ENCODE results near the gene PTPN22. TPM values are rescaled to one million over a fixed set of nuclear protein-coding genes. Genes with fewer than 3 reads are reported as not detected.

The PTPN22 gene
- total RNA-seq, 2 experiments from 2014 or later = 27.5 to 53.5 TPM

DNA sequence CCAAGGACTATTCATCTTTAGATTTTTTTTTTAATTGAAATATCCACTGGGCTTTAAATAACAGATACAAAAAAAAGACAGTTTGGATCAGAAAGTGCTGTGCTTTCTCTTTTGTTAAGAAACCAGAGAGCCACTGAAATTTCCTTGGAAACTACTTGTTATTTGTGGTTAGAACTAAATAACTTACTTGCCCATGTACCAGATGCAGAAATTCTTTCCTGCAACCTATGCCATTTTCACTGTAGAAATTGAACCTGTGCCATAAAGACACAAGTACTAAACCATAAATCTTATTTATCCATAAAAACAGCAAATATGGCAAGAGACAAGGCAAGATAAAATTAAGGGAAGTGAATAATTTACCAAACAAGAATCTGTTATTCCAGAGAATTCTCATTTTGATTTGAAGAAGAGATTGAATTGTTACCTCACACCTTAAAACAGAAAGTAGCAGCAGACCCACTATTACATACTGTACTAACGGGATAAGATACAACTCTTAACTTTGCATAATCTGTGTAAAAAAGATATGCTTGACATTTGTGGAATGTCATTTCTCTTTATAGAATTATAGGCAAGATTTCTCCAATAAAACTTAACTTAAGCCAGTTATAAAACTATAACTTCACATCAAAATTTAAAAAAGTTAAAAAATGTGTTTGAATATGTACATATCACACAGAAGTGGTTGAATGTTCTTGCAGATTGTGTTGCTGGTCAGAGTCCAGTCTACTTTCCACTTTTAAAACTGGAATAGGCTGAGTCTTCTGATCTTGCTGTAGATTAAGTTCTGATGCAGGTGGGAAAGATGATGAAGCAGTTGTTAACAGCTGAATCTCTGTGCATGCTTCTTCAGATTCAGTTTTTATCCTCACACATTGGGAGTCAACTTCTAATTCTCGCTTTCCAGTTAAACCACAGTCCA lies 105.9 kb downstream of the PTPN22 start:
- Histone ChIP-seq H3K4me3 (ENCODE audit: low read depth, low read length, poor library complexity, severe bottlenecking) (no peak overlapping the region), H3K9me3 (ENCODE audit: low read length) (no peaks in the 10 kb centered on the region), H3K4me2 (ENCODE audit: low read length) (no peak overlapping the region), H3K79me2 (ENCODE audit: insufficient read depth, low read depth, low read length) (peaks cover 4% of the 10 kb centered on the region; the same call in 1 of the 2 replicates), H3K9me2 (ENCODE audit: insufficient read depth, low read length) (no peaks in the 10 kb centered on the region), H4K20me1 (ENCODE audit: insufficient read depth, low read length) (no peaks in the 10 kb centered on the region), H3K36me3 (ENCODE audit: insufficient read depth, low read length) (peaks cover 75% of the 10 kb centered on the region), H3K4me1 (ENCODE audit: insufficient read depth, low read length, poor library complexity, severe bottlenecking) (no peaks in the 10 kb centered on the region), H2AFZ (ENCODE audit: low read length) (no peak overlapping the region), H3K27ac (ENCODE audit: low read depth, low read length, poor library complexity, severe bottlenecking) (no peak overlapping the region)
- DNase-seq (ENCODE audit: low spot score) = no peak
- intact Hi-C loops (cut with micrococcal nuclease; ENCODE audit: unreplicated experiment) = no loop called here
- CTCF ChIA-PET (ENCODE audit: unreplicated experiment) = no interaction called here
- BruUV-seq (replicated peaks) = no TSS peak
- POLR2A ChIA-PET = no interaction called here
- TF ChIP-seq EZH2phosphoT487 (IDR thresholded peaks at IDR 0.05; ENCODE audit: borderline replicate concordance, low read depth, low read length) = no peak
- TF ChIP-seq, protein P1, sequence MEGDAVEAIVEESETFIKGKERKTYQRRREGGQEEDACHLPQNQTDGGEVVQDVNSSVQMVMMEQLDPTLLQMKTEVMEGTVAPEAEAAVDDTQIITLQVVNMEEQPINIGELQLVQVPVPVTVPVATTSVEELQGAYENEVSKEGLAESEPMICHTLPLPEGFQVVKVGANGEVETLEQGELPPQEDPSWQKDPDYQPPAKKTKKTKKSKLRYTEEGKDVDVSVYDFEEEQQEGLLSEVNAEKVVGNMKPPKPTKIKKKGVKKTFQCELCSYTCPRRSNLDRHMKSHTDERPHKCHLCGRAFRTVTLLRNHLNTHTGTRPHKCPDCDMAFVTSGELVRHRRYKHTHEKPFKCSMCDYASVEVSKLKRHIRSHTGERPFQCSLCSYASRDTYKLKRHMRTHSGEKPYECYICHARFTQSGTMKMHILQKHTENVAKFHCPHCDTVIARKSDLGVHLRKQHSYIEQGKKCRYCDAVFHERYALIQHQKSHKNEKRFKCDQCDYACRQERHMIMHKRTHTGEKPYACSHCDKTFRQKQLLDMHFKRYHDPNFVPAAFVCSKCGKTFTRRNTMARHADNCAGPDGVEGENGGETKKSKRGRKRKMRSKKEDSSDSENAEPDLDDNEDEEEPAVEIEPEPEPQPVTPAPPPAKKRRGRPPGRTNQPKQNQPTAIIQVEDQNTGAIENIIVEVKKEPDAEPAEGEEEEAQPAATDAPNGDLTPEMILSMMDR (conservative IDR thresholded peaks at IDR 0.05; ENCODE audit: low read length) = no peak

Other genes starting within 250 kb of the PTPN22 start
- gene PHTF1, start 112.2 kb downstream of the PTPN22 start, total RNA-seq (2014; rRNA removed; shearing (Covaris generic)) = 7.1 and 11.8 TPM in 2 replicates
- 17.1 and 18.8 TPM in 2 replicates for gene PHTF1, start 112.2 kb downstream of the PTPN22 start, total RNA-seq (2022)
- 10.8 and 12.5 TPM in 2 replicates for gene RSBN1, start 59.2 kb downstream of the PTPN22 start, total RNA-seq (2014; rRNA removed; shearing (Covaris generic))
- 19.0 TPM in 2 replicates for gene RSBN1, start 59.2 kb downstream of the PTPN22 start, total RNA-seq (2022)
- gene BCL2L15, start 15.9 kb upstream of the PTPN22 start, total RNA-seq (2014; rRNA removed; shearing (Covaris generic)) = 0.46 and 0.82 TPM in 2 replicates
- gene BCL2L15, start 15.9 kb upstream of the PTPN22 start, total RNA-seq (2022) = 1.1 and 1.5 TPM in 2 replicates
- gene AP4B1, start 33.1 kb upstream of the PTPN22 start, total RNA-seq (2014; rRNA removed; shearing (Covaris generic)) = 37.7 and 45.3 TPM in 2 replicates
- 40.5 and 42.5 TPM in 2 replicates for gene AP4B1, start 33.1 kb upstream of the PTPN22 start, total RNA-seq (2022)
- 17.3 and 20.1 TPM in 2 replicates for gene DCLRE1B, start 33.6 kb upstream of the PTPN22 start, total RNA-seq (2014; rRNA removed; shearing (Covaris generic))
- 20.8 and 20.9 TPM in 2 replicates for gene DCLRE1B, start 33.6 kb upstream of the PTPN22 start, total RNA-seq (2022)
- 17.3 and 20.4 TPM in 2 replicates for gene HIPK1, start 57.6 kb upstream of the PTPN22 start, total RNA-seq (2014; rRNA removed; shearing (Covaris generic))
- 50.2 and 52.6 TPM in 2 replicates for gene HIPK1, start 57.6 kb upstream of the PTPN22 start, total RNA-seq (2022)
- gene OLFML3, start 107.8 kb upstream of the PTPN22 start, total RNA-seq (2014; rRNA removed; shearing (Covaris generic)) = 0.21 and 0.44 TPM in 2 replicates
- 0.34 and 0.35 TPM in 2 replicates for gene OLFML3, start 107.8 kb upstream of the PTPN22 start, total RNA-seq (2022)